Measurements from ENCODE around the gene RBM10.

GRCh38 chrX:47143894-47144625, 961 bp upstream of the RBM10 start:
- TF ChIP-seq, protein P1, sequence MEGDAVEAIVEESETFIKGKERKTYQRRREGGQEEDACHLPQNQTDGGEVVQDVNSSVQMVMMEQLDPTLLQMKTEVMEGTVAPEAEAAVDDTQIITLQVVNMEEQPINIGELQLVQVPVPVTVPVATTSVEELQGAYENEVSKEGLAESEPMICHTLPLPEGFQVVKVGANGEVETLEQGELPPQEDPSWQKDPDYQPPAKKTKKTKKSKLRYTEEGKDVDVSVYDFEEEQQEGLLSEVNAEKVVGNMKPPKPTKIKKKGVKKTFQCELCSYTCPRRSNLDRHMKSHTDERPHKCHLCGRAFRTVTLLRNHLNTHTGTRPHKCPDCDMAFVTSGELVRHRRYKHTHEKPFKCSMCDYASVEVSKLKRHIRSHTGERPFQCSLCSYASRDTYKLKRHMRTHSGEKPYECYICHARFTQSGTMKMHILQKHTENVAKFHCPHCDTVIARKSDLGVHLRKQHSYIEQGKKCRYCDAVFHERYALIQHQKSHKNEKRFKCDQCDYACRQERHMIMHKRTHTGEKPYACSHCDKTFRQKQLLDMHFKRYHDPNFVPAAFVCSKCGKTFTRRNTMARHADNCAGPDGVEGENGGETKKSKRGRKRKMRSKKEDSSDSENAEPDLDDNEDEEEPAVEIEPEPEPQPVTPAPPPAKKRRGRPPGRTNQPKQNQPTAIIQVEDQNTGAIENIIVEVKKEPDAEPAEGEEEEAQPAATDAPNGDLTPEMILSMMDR (IDR thresholded peaks at IDR 0.05), result no peak
- TF ChIP-seq EZH2 (IDR thresholded peaks at IDR 0.05; ENCODE audit: borderline replicate concordance, insufficient read depth, low read depth, low read length, poor library complexity, severe bottlenecking), result no peak
